ENCODE data around the gene CRTC2. TPM values are rescaled to one million over a fixed set of nuclear protein-coding genes. Genes with fewer than 3 reads are reported as not detected.

The CRTC2 gene
- total RNA-seq, 1 donor from 2014 or later: 21.7 TPM

DNA sequence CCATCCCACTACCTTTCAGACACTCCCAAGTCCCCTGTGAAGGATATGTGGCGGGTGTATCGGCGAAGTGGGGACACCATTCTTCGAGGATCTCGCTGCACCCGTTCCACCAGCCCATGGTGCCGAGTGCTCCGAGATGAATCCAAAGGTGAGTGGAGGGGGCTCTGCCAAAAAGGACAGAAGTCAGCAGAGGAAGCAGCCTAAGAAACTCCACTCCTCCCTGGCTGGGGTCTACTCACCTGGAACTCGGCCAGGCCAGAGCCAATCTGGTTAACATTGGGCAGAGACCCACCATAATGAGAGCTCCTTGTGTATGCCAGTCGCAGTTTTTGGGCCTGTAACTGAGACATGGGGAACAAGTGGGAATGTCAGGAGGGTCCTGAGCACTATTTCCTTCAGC is 3.6 kb downstream of the CRTC2 start:
- H3K36me3 ChIP-seq (ENCODE audit: control insufficient read depth, insufficient read depth, low read length): peaks cover 2% of the 10 kb centered on the region
- no peak for DNase-seq (ENCODE audit: low read depth)

DNA sequence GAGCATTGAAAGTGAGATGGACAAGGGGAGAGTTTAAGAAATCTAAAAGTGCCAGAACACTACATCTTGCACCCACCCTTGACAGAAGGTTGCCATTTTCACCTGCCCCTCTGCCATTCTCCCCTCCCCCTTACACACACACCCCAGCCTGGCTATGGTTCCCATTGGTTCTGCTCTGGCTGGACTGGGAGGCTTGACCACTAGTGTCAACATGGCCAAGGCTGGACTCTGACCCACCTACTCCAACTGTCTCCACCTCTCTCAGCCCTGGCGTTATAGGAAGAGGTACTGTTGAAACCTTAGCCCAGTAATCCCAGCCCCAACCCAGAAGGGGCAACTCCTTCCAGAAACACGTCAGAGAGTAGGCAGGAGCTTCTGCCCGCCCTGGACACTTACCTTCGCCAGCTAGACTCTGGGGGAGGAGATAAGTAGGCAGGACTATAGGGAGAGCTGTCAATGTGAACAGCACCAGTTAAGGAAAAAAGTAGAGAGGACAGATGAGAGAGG is 4.5 kb downstream of the CRTC2 start:
- Histone ChIP-seq H3K27me3 (ENCODE audit: control insufficient read depth, insufficient read depth, low read length) (no peaks in the 10 kb centered on the region), H3K36me3 (ENCODE audit: control insufficient read depth, insufficient read depth, low read length) (peaks cover 2% of the 10 kb centered on the region), H3K4me3 (ENCODE audit: low read depth, low read length) (no peak overlapping the region)
- no peak for DNase-seq (ENCODE audit: low read depth)
- TF ChIP-seq, protein P1, sequence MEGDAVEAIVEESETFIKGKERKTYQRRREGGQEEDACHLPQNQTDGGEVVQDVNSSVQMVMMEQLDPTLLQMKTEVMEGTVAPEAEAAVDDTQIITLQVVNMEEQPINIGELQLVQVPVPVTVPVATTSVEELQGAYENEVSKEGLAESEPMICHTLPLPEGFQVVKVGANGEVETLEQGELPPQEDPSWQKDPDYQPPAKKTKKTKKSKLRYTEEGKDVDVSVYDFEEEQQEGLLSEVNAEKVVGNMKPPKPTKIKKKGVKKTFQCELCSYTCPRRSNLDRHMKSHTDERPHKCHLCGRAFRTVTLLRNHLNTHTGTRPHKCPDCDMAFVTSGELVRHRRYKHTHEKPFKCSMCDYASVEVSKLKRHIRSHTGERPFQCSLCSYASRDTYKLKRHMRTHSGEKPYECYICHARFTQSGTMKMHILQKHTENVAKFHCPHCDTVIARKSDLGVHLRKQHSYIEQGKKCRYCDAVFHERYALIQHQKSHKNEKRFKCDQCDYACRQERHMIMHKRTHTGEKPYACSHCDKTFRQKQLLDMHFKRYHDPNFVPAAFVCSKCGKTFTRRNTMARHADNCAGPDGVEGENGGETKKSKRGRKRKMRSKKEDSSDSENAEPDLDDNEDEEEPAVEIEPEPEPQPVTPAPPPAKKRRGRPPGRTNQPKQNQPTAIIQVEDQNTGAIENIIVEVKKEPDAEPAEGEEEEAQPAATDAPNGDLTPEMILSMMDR (IDR thresholded peaks at IDR 0.05; ENCODE audit: insufficient read depth, low read length, poor library complexity, severe bottlenecking): no peak

More for the DNA sequence above, 3.6 kb downstream of the CRTC2 start:
- TF ChIP-seq, protein P1 (IDR thresholded peaks at IDR 0.05; ENCODE audit: insufficient read depth, low read length, poor library complexity, severe bottlenecking): no peak
- Histone ChIP-seq H3K4me3 (ENCODE audit: low read depth, low read length) (no peak overlapping the region), H3K27me3 (ENCODE audit: control insufficient read depth, insufficient read depth, low read length) (no peaks in the 10 kb centered on the region)

DNA sequence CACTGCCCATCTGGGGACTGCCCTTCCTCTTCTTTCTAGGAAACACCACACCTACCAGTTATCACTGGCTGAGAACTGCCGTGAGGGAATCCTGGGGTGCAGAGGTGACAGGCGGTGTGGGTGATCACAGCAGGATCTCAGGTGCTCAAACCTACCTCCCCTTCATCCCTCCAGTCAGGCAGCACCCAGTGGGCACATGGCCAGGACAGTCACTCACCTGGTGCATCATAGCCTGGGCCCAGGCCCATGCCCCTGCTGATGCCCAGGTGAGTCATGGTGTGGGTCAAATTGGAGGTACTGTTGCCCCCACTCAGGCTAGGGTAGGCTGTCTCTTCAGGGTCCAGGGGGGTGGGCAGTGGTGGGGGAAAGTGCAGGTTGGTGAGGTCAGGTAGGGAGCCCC is 6.6 kb downstream of the CRTC2 start:
- no peaks in the 10 kb centered on the region for H3K27me3 ChIP-seq (ENCODE audit: control insufficient read depth, insufficient read depth, low read length)
- no peak overlapping the region for H3K4me3 ChIP-seq (ENCODE audit: low read depth, low read length)
- TF ChIP-seq, protein P1 (IDR thresholded peaks at IDR 0.05; ENCODE audit: insufficient read depth, low read length, poor library complexity, severe bottlenecking): no peak
- H3K36me3 ChIP-seq (ENCODE audit: control insufficient read depth, insufficient read depth, low read length): peaks cover 3% of the 10 kb centered on the region
- DNase-seq (ENCODE audit: low read depth): no peak

DNA sequence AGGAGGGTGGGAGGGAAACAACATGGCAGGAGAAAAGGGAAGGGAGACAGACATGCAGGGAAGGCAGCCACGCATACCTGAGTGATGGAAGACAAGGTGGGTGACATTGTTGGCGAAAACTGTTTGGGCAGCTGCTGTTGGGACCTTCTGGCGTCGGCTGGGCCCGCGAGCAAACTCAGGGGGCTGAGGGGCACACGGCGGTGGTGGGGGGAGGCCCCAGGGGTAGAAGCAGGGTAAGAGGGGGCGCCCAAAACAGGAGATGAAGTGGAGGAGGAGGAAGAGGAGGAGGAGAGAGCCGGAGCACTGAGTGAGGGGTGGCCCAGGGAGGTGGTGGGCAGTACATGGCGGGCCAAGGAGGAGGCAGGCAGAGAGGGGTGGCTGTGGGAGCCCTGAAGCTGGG is 7.2 kb downstream of the CRTC2 start:
- Histone ChIP-seq H3K4me3 (ENCODE audit: low read depth, low read length) (no peak overlapping the region), H3K27me3 (ENCODE audit: control insufficient read depth, insufficient read depth, low read length) (no peaks in the 10 kb centered on the region), H3K36me3 (ENCODE audit: control insufficient read depth, insufficient read depth, low read length) (peaks cover 3% of the 10 kb centered on the region)
- DNase-seq (ENCODE audit: low read depth): no peak
- TF ChIP-seq, protein P1 (IDR thresholded peaks at IDR 0.05; ENCODE audit: insufficient read depth, low read length, poor library complexity, severe bottlenecking): no peak

DNA sequence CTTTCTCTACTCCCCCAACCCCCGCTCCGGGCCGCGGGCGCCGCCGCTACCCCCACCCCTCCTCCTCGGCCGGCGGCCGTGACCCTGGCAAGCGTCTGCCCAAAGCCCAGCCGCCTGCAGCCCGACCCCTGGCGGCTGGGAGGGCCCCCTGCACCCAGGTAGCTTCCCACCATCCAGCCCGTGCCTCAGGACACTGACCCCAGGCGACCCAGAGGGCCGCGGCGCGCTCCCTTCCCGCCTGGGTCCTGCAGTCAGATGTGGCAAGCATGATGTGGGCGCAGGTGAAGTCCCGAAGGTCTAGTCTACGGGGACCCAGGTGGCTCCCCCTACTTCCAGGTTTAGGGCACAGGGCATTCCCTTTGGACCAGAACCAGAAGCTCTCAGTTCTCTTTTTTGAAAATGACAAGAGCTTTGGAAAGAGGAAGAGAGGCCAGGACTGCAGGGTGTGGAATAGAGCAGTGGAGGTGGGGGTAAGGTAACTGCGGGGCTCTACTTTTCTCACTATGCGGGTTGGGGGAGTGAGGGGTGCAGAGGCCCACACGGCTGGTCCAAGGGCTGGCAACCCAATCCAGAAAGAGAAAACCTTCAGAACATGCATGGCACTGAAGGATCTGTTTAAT is 11.7 kb downstream of the CRTC2 start, which contains the start of gene DENND4B:
Gene DENND4B (minus strand): TSS at position 97 of the 620 bp plus-strand sequence. CDS start 2,344 bp downstream, outside the sequence.
- Histone ChIP-seq H3K27me3 (ENCODE audit: control insufficient read depth, insufficient read depth, low read length) (no peaks in the 10 kb centered on the region), H3K4me3 (ENCODE audit: low read depth, low read length) (peak within 1 kb of the TSS; percentile 74), H3K36me3 (ENCODE audit: control insufficient read depth, insufficient read depth, low read length) (peaks cover 3% of the 10 kb centered on the region)
- TF ChIP-seq, protein P1 (IDR thresholded peaks at IDR 0.05; ENCODE audit: insufficient read depth, low read length, poor library complexity, severe bottlenecking): peak; percentile 85
- no peak for DNase-seq (ENCODE audit: low read depth)

Measured in kidney epithelial cell (primary cell).